GM12875 (cell line): ENCODE measurements around the gene DENND1A.
A peak's percentile ranks its signal among the peaks of the same experiment; 100 is the strongest.

ENCODE experiments used
- H3K4me3 ChIP-seq: one replicate; pipeline ENCODE4 v1.5.1; 2011; ENCODE audit warnings: low read depth, low read length, control low read depth
- CTCF ChIP-seq: IDR thresholded peaks from 2 replicates; pipeline ENCODE4 v1.5.1; 2011; ENCODE audit warnings: low read depth, mild to moderate bottlenecking, control low read depth, inconsistent platforms, low read length, moderate library complexity, borderline replicate concordance; ENCODE audit not compliant: insufficient read depth

Gene DENND1A

DNA sequence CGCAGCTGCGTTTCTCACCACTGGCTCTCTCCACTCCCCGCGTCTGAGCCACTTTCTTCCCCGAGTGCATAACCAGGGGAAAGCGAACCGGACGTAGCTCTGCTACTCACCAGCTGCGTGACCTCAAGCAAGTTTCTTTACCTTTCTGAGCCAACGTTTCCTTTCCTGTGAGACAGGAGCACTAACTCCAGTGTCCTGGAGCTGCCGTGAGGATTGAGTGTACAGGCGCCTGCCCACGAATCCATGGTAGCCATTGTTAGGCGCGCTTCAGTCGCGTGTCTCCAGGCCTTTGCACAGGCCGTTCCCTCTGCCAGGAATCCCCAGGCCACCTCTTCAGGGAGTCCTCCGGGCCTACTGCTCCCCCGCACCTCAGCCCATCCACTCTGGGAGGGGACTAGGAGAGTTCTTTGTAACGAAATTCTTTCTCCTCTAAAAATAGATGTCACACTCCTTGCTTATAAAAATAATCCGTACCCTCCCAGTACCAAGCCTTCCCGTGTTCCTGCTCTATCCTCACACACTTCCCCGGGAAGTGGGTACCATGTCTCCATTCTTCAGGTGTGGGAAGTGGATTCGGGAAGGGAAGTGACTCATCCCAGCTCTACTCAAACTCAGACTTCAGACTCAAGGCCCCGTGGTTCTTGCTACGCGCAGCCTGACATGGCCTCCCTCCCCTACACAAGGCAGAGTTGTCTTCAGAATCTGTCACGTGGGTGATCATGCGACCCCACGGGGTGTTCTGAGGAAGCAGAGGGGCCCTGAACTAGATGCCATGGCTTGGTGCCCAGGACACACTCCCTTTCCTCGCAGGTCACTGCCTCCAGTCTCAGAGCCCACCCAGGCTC, 590.0 kb downstream of the DENND1A start:
- no peak for TF ChIP-seq CTCF
- peak overlapping the region; percentile 29 for H3K4me3 ChIP-seq

DNA sequence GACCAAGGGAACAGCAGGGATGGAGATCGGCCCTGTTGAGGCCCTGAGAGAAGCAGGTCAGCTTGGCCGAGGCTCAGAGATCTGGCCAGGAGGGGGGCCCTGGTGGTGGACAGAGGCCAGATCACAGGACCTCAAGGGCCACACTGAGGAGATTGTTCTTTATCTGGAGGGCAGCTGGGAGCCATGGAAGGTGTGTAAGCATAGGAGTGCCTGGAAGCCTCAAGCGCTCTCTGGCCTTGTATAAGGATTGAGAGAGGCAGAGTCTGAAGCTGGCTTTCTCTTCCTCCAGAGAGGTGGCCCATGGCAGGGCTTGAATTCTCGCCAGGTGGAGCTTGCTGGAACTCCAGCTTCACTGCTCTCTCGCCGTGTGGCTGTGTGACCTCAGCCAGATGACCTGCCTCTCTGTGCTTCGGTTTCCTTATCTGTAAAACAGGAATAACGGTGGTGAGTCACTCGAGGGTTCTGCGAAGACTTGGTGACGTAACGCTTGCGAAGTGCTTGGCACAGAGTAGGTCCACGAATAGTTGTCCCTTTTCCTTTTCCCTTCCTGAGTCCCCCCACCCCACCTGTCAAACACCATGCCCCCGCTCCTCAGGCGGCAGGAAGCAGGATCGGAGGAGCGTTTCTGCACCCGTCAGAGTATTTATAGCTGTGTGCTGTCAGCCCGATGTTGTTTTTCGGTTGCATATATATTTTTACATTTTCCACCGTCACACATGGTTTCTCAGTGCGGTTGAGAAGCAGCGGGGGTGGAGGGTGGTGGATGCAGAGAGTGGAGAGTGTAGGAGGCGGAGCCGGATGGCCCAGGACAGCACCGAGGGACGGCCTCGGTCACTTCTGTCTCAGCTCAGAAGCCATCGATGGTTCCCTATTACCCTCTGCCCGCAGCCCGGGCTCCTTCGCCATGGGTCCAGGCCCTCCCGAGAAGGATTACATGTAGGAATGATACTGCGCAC, 590.9 kb downstream of the DENND1A start:
- peak overlapping the region; percentile 29 for H3K4me3 ChIP-seq
- 0 out of 2 replicates have a peak, but pooled peaks have one; percentile 5 for TF ChIP-seq CTCF

- no peak for TF ChIP-seq CTCF
- no peak overlapping the region for H3K4me3 ChIP-seq
Measured at GRCh38 chr9:123337971-123338370, 592.0 kb downstream of the DENND1A start.

DNA sequence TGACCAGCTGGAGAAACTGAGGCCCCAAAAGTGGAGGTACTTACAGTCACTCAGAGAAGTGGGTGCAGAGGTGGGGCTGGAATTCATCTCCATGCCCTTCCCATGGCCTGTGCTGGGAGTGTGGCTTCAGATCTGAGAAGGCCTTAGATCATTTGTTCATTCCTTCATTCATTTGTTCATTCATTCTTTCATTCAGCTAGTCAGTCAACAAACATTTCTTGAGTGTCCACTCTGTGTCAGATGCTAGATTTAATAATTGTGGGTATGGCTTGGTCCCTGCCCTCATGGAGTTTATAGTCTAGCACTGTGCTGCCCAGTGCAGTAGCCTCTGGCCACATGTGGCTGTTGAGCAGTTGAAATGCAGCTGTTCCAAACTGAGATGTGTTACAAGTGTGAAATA, 593.0 kb downstream of the DENND1A start:
- no peak for TF ChIP-seq CTCF

GRCh38 chr9:123336449-123336848, 593.5 kb downstream of the DENND1A start:
- H3K4me3 ChIP-seq = no peak overlapping the region
- no peak for TF ChIP-seq CTCF

More for the DNA sequence above, 593.0 kb downstream of the DENND1A start:
- H3K4me3 ChIP-seq = no peak overlapping the region

- H3K4me3 ChIP-seq = no peak overlapping the region
- TF ChIP-seq CTCF = no peak
Measured at GRCh38 chr9:123335986-123336329, 594.0 kb downstream of the DENND1A start.
